ENCODE results near the gene DRAXIN.

GRCh38 chr1:11681071-11681771 is 10.3 kb upstream of the DRAXIN start, which contains the start of gene MAD2L2:
- TF ChIP-seq, protein P1, sequence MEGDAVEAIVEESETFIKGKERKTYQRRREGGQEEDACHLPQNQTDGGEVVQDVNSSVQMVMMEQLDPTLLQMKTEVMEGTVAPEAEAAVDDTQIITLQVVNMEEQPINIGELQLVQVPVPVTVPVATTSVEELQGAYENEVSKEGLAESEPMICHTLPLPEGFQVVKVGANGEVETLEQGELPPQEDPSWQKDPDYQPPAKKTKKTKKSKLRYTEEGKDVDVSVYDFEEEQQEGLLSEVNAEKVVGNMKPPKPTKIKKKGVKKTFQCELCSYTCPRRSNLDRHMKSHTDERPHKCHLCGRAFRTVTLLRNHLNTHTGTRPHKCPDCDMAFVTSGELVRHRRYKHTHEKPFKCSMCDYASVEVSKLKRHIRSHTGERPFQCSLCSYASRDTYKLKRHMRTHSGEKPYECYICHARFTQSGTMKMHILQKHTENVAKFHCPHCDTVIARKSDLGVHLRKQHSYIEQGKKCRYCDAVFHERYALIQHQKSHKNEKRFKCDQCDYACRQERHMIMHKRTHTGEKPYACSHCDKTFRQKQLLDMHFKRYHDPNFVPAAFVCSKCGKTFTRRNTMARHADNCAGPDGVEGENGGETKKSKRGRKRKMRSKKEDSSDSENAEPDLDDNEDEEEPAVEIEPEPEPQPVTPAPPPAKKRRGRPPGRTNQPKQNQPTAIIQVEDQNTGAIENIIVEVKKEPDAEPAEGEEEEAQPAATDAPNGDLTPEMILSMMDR (IDR thresholded peaks at IDR 0.05; ENCODE audit: low read depth, low read length) = no peak
- TF ChIP-seq EZH2phosphoT487 (IDR thresholded peaks at IDR 0.05; ENCODE audit: low read depth) = no peak
